Esophagus squamous epithelium (tissue), 5 donors: ENCODE results near the gene SLC25A22. TPM values are rescaled to one million over a fixed set of nuclear protein-coding genes. Genes with fewer than 3 reads are reported as not detected.

Experiments
- DNase-seq: peaks from one replicate; lab custom pipeline; 2025; lab: John Stamatoyannopoulos, UW
- H3K27ac ChIP-seq, 4 donors: fragments of 200-600 bp; sonication (generic); one replicate each; pipeline ENCODE4 v1.5.1; 2016 to 2019; ENCODE audit warnings: mild to moderate bottlenecking in 1 of 4
- H3K27me3 ChIP-seq, 4 donors: fragments of 200-600 bp; sonication (generic); 1 replicate in 3 of 4; 2 replicates in 1 of 4; pipeline versions ENCODE4 v1.5.1 to v1.6.0; 2017 to 2021; ENCODE audit warnings: antibody characterized with exemption in 1 of 4
- H3K36me3 ChIP-seq, 3 donors: fragments of 200-600 bp; sonication (generic); one replicate each; pipeline ENCODE4 v1.5.1; 2016 to 2019
- H3K4me1 ChIP-seq, 3 donors: fragments of 200-600 bp; sonication (generic); one replicate each; pipeline ENCODE4 v1.5.1; 2017 to 2019
- H3K4me3 ChIP-seq, 4 donors: fragments of 200-600 bp; sonication (generic); 1 replicate in 3 of 4; 2 replicates in 1 of 4; pipeline ENCODE4 v1.5.1; 2016 to 2019; ENCODE audit warnings: mild to moderate bottlenecking in 2 of 4, moderate library complexity in 1 of 4
- H3K9me3 ChIP-seq, 3 donors: fragments of 200-600 bp; sonication (generic); one replicate each; pipeline ENCODE4 v1.5.1; 2016 to 2019
- POLR2A ChIP-seq, 4 donors: fragments of 450-650 bp; IDR thresholded peaks; one replicate each; pipeline ENCODE4 v1.6.1; 2017; ENCODE audit warnings: antibody characterized with exemption in 4 of 4, mild to moderate bottlenecking in 4 of 4, moderate library complexity in 3 of 4
- WGBS, 2 donors: methylation state at CpG; one replicate each; pipeline ENCODE4 v1.1.5; 2018; 5-methylcytosine and 5-hydroxymethylcytosine counted together
- intact Hi-C: fragments of 100-400 bp; cut with DNase I; formaldehyde crosslinking; loops from one replicate; pipeline ENCODE4 v1.15.0; 2022
- total RNA-seq, 4 donors: library from RNA; depleted of rRNA; stranded (reverse); fragments of >200 nt; gene quantifications; one replicate each; pipeline ENCODE4 v1.1.0, GENCODE V29; 2016
- TF ChIP-seq, protein P1 (sequence below), 6 experiments: fragments of 450-650 bp in 4 of 6; fragments of 200-600 bp in 2 of 6; sonication (generic) in 2 of 6; IDR thresholded peaks; one replicate each; pipeline ENCODE4 v1.5.1; 2016 to 2019; ENCODE audit warnings: antibody characterized with exemption in 6 of 6, mild to moderate bottlenecking in 4 of 6, moderate library complexity in 4 of 6
- donor health status: DM: yes; HTN: yes; CAD: no.

Gene SLC25A22
- total RNA-seq, result 10 to 100 TPM in 2 of 4 donors, 1 to 10 TPM in 2; 4.0 to 14.7 (median 9.8) TPM

DNA sequence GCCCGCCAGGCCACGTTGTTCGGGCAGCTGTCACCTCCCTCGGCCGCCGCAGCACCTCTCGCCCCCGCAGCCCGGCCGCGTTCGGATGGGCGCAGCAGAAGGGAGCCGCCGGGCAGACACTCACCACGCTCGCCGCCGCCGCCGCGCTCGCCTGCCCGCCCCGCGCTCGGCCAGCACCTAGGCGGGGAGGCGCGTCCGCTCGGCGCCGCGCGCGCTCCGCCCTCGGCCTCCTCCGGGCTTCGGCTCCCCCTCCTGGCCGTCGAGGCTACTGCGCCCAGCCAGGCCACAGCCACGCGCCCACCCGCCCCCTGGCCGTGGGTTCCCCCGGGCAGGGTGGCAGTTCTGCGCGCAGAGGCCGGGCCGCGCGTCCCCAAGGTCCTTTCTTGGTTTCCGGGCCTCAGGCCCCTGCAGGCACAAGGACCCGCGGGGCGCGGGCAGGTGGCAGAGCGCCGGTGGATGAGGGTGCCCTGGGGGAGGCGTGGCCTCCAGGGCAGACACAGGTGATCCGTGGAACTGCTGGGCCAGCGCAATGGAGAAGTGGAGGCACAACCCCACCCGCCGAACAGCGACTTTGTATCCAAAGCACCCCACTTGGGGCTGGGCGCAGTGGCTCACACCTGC is at the start of gene SLC25A22:
SLC25A22 (minus strand) TSS at position 189 of the 621 bp plus-strand sequence. CDS start 3,275 bp downstream, outside the sequence.
- WGBS, 2 donors, result 28% methylated on average over 3 of the region's 69 CpGs; no CpG with 5 or more reads in 1 of the 2 donors
- intact Hi-C loops, result no loop called here
- H3K9me3 ChIP-seq, result no peaks in the 10 kb centered on the region
- no peak for DNase-seq
- no peak for TF ChIP-seq POLR2A (IDR thresholded peaks at IDR 0.05)
- TF ChIP-seq, protein P1, sequence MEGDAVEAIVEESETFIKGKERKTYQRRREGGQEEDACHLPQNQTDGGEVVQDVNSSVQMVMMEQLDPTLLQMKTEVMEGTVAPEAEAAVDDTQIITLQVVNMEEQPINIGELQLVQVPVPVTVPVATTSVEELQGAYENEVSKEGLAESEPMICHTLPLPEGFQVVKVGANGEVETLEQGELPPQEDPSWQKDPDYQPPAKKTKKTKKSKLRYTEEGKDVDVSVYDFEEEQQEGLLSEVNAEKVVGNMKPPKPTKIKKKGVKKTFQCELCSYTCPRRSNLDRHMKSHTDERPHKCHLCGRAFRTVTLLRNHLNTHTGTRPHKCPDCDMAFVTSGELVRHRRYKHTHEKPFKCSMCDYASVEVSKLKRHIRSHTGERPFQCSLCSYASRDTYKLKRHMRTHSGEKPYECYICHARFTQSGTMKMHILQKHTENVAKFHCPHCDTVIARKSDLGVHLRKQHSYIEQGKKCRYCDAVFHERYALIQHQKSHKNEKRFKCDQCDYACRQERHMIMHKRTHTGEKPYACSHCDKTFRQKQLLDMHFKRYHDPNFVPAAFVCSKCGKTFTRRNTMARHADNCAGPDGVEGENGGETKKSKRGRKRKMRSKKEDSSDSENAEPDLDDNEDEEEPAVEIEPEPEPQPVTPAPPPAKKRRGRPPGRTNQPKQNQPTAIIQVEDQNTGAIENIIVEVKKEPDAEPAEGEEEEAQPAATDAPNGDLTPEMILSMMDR (IDR thresholded peaks at IDR 0.05), result peak; percentile 72 to 97 (median 92)
- no peaks in the 10 kb centered on the region for H3K27me3 ChIP-seq
- H3K4me3 ChIP-seq, result peak within 1 kb of the TSS; percentile 65 to 87 (median 82)
- peak within 1 kb of the TSS; percentile 81 to 94 (median 90) for H3K27ac ChIP-seq
- H3K4me1 ChIP-seq, result peaks cover 29 to 54% (median 39%) of the 10 kb centered on the region in 3 donors
- H3K36me3 ChIP-seq, result peaks cover under 1 to 55% (median 11%) of the 10 kb centered on the region in 3 donors

DNA sequence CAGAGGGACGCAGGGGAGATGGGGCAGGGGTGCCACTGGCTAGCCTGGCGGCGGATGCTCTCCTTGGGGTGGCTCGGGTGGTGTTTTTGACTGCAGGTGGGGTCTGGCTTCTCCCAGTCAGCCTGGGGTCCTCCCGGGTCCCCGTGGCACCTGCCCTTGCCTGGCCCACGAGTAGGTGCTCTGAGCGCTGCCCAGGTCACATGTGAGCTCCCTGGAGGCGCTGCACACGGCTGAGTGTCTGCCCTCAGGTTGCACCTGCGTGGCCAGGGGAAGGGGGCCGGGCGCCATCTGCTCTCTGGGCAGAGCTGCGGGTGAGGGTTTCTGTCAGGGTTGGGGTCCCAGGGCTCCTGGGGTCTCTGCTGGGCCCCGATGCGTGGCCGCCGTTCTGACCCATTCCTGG is 49.8 kb upstream of the SLC25A22 start:
- peaks cover 43 to 87% (median 58%) of the 10 kb centered on the region in 3 donors for H3K4me1 ChIP-seq
- intact Hi-C loops, result loop anchor here (5.0 kb wide), 1 partner anchor 204 kb away; no protein-coding TSS in a partner anchor
- 93% methylated on average over 3 of the region's 18 CpGs for WGBS, 2 donors

DNA sequence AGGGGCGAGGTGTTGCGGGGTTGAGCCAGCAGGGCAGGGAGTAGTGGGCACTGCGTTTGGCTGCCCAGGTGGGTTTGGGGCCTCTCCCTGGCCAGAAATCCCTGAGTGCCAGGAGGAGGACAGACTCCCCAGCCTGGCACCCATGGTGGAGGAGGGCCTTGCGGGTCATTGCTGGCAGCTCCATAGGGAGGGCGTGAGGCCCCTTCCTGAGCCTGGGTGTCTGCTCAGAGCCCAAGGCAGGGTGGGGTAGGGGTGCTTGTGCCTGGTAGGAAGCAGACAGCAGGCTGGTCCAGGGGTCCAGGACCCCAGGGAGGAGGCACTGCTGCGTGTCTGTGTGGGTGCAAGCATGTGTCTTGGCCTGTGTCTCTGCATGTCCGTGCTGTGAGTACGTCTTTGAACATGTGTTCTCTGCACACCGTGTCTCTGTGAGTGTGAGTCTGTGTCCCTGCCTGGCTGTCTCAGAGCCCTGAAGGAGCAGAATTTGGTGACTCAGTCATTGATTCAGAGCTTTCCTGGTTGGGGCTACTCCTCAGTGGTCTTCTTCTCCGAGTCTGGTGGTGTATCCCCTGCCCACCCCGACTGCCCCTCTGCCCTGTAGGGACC is 48.5 kb upstream of the SLC25A22 start:
- no peaks in the 10 kb centered on the region for H3K9me3 ChIP-seq
- TF ChIP-seq, protein P1 (IDR thresholded peaks at IDR 0.05), result no peak
- no peak for TF ChIP-seq POLR2A (IDR thresholded peaks at IDR 0.05)
- intact Hi-C loops, result loop anchor here (5.0 kb wide), 1 partner anchor 206 kb away; no protein-coding TSS in a partner anchor
- no peaks in the 10 kb centered on the region for H3K36me3 ChIP-seq
- 12 to 33% methylated on average over 4 to 6 of the region's 11 CpGs for WGBS, 2 donors
- H3K27me3 ChIP-seq, result peaks cover 0 to 41% (median 3%) of the 10 kb centered on the region in 4 donors
- no peak for DNase-seq
- peaks cover 45 to 91% (median 60%) of the 10 kb centered on the region in 3 donors for H3K4me1 ChIP-seq
- peak overlapping the region; percentile 22 to 98 (median 92) for H3K27ac ChIP-seq
- H3K4me3 ChIP-seq, result no peak overlapping the region

More for the DNA sequence above, 49.8 kb upstream of the SLC25A22 start:
- no peaks in the 10 kb centered on the region for H3K36me3 ChIP-seq
- H3K27ac ChIP-seq, result no peak overlapping the region
- H3K4me3 ChIP-seq, result no peak overlapping the region
- no peak for DNase-seq
- no peaks in the 10 kb centered on the region for H3K9me3 ChIP-seq
- H3K27me3 ChIP-seq, result peaks cover 0 to 41% (median 3%) of the 10 kb centered on the region in 4 donors
- TF ChIP-seq, protein P1 (IDR thresholded peaks at IDR 0.05), result no peak
- no peak for TF ChIP-seq POLR2A (IDR thresholded peaks at IDR 0.05)

DNA sequence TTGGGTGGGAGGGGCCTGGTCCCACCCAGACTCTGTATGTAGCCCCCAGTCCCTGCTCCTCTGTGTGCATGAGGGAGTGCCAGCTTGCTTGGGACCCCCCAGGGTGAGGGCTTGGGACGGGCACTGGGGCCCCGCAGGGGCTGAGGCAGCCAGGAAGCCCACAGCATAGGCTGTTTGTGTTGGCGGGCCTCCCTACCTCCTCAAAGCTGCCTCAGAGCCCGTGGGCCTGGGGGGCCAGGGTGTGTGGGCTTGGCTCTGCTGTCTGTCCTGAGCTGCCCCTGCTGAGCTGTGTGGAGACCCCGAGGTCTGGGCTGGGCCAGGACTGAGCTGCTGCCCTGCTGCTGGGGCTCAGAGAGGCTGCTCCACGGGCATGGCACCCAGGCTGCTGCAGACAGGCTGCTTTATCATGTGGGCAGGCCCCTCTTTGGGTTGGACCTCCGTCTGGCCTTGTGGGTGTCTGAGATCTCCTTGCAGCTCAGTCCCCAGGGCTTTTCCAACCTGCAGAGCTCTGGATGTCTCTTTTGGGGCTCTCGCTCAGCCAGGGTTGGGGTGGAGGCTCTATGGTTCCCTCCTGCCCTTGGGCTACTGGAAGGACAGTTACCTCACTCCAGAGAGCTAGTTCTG is 47.9 kb upstream of the SLC25A22 start:
- Histone ChIP-seq H3K4me1 (peaks cover 51 to 91% (median 66%) of the 10 kb centered on the region in 3 donors), H3K36me3 (no peaks in the 10 kb centered on the region), H3K27ac (peak overlapping the region; percentile 22 to 98 (median 92)), H3K4me3 (peak overlapping the region in 1 of 4 donors; percentile 89), H3K27me3 (peaks cover 0 to 41% (median 3%) of the 10 kb centered on the region in 4 donors), H3K9me3 (no peaks in the 10 kb centered on the region)
- DNase-seq, result no peak
- TF ChIP-seq, protein P1 (IDR thresholded peaks at IDR 0.05), result no peak
- no peak for TF ChIP-seq POLR2A (IDR thresholded peaks at IDR 0.05)
- 20% methylated on average over 3 of the region's 8 CpGs; no CpG with 5 or more reads in 1 of the 2 donors for WGBS, 2 donors
- intact Hi-C loops, result loop anchor here (5.0 kb wide), 1 partner anchor 206 kb away; no protein-coding TSS in a partner anchor
